GM12878 (cell line): Measurements from ENCODE around the gene RERE. TPM values are rescaled to one million over a fixed set of nuclear protein-coding genes. Genes with fewer than 3 reads are reported as not detected.

Source experiments
- ATF7 ChIP-seq: fragments of 450-650 bp; IDR thresholded peaks from 2 replicates; pipeline ENCODE4 v1.6.1; 2016; ENCODE audit warnings: low read depth, mild to moderate bottlenecking
- CBX5 ChIP-seq: sonication (generic); IDR thresholded peaks from 2 replicates; pipeline ENCODE4 v1.6.1; 2016; ENCODE audit warnings: low read depth, moderate library complexity, mild to moderate bottlenecking, inconsistent platforms
- CREM ChIP-seq: IDR thresholded peaks from 2 replicates; pipeline ENCODE4 v1.6.1; 2014; ENCODE audit warnings: antibody characterized with exemption, low read depth
- EP300 ChIP-seq, 2 experiments: fragments of 150-350 bp in 1 of 2; IDR thresholded peaks; 2 replicates each; pipeline ENCODE4 v1.6.1; 2011 to 2012; ENCODE audit warnings: low read depth in 2 of 2, low read length in 2 of 2, borderline replicate concordance in 1 of 2, improper control_type of control experiment in 1 of 2, inconsistent platforms in 1 of 2; ENCODE audit not compliant: control insufficient read depth in 1 of 2
- ETV6 ChIP-seq, 2 experiments: fragments of 450-650 bp in 1 of 2; IDR thresholded peaks in 1 of 2; conservative IDR thresholded peaks in 1 of 2; 2 replicates each; pipeline ENCODE4 v1.6.1; 2014; ENCODE audit warnings: antibody characterized with exemption in 1 of 2, borderline replicate concordance in 1 of 2, low read depth in 1 of 2, mild to moderate bottlenecking in 1 of 2, moderate library complexity in 1 of 2
- GABPA ChIP-seq: IDR thresholded peaks from 2 replicates; pipeline ENCODE4 v1.6.1; 2014; ENCODE audit warnings: antibody characterized with exemption, low read depth, mild to moderate bottlenecking, inconsistent platforms
- GATAD2B ChIP-seq: fragments of 450-650 bp; conservative IDR thresholded peaks from 2 replicates; pipeline ENCODE4 v1.6.1; 2017; ENCODE audit warnings: low read depth, mild to moderate bottlenecking, moderate library complexity
- IRF4 ChIP-seq: IDR thresholded peaks from 2 replicates; pipeline ENCODE4 v1.6.1; 2011; ENCODE audit warnings: low read depth, low read length
- MTA3 ChIP-seq: IDR thresholded peaks from 2 replicates; pipeline ENCODE4 v1.6.1; 2012; ENCODE audit warnings: low read length, inconsistent platforms, borderline replicate concordance
- NFXL1 ChIP-seq: fragments of 450-650 bp; IDR thresholded peaks from 2 replicates; pipeline ENCODE4 v1.6.1; 2017; ENCODE audit warnings: antibody characterized with exemption, mild to moderate bottlenecking, borderline replicate concordance
- RB1 ChIP-seq: fragments of 450-650 bp; formaldehyde crosslinking; IDR thresholded peaks from 2 replicates; pipeline ENCODE4 v1.6.1; 2017; ENCODE audit warnings: mild to moderate bottlenecking, borderline replicate concordance
- SRF ChIP-seq, 2 experiments: IDR thresholded peaks; 2 replicates each; pipeline ENCODE4 v1.6.1; 2011; ENCODE audit warnings: low read depth in 2 of 2, low read length in 2 of 2, mild to moderate bottlenecking in 1 of 2, moderate library complexity in 1 of 2
- TCF7 ChIP-seq: IDR thresholded peaks from 2 replicates; pipeline ENCODE4 v1.6.1; 2014; ENCODE audit warnings: antibody characterized with exemption, borderline replicate concordance
- ZBED1 ChIP-seq: IDR thresholded peaks from 2 replicates; pipeline ENCODE4 v1.6.1; 2016; ENCODE audit warnings: borderline replicate concordance
- polyA plus RNA-seq, 11 experiments: library from polyadenylated mRNA; depleted of rRNA in 4 of 11; unstranded in 6 of 11; stranded (reverse) in 5 of 11; fragments of >200 nt; fragmentation: Nextera tagmentation in 4 of 11; fragmentation: Illumina TruSeq in 1 of 11; extraction: Ambion mirVana in 4 of 11; extraction: Trizol in 1 of 11; gene quantifications; 1 replicate in 1 of 11; 2 replicates in 10 of 11; pipeline versions ENCODE4 v1.2.1 to v1.2.3, GENCODE V29; 2011 to 2016; ENCODE audit warnings: inconsistent platforms in 2 of 11, missing spikeins in 2 of 11, low read depth in 1 of 11
- total RNA-seq, 4 experiments: library from RNA; depleted of rRNA in 3 of 4; stranded (reverse); fragments of >200 nt in 3 of 4; fragmentation: Illumina TruSeq in 1 of 4; extraction: Trizol in 1 of 4; gene quantifications; 2 replicates each; pipeline versions ENCODE4 v1.2.1 to v1.2.3, GENCODE V29; 2013 to 2021
- TF ChIP-seq, protein P1 (sequence below): fragments of 450-650 bp; formaldehyde crosslinking; IDR thresholded peaks from 2 replicates; pipeline ENCODE4 v1.4.0; 2022; ENCODE audit warnings: mild to moderate bottlenecking, moderate library complexity
- TF ChIP-seq, protein P2 (sequence below): IDR thresholded peaks from 2 replicates; pipeline ENCODE4 v1.6.1; 2012; ENCODE audit warnings: low read depth, low read length, improper control_type of control experiment
- TF ChIP-seq, protein P3 (sequence below): IDR thresholded peaks from 2 replicates; pipeline ENCODE4 v1.6.1; 2012; ENCODE audit warnings: low read length, inconsistent platforms
- TF ChIP-seq, protein P4 (sequence below): fragments of 450-650 bp; IDR thresholded peaks from 2 replicates; pipeline ENCODE4 v1.6.1; 2016; ENCODE audit warnings: mild to moderate bottlenecking, moderate library complexity, borderline replicate concordance
- TF ChIP-seq, protein P5 (sequence below): IDR thresholded peaks from 2 replicates; pipeline ENCODE4 v1.6.1; 2011; ENCODE audit warnings: low read depth, mild to moderate bottlenecking, low read length, moderate library complexity, borderline replicate concordance; ENCODE audit errors: extremely low read depth

RERE gene
- total and polyA plus RNA-seq, 10 of the 15 experiments (the other 5 are each of a cell fraction or from before 2014, with no cell fraction given): 5.2 to 60.5 (median 20.2) TPM

DNA sequence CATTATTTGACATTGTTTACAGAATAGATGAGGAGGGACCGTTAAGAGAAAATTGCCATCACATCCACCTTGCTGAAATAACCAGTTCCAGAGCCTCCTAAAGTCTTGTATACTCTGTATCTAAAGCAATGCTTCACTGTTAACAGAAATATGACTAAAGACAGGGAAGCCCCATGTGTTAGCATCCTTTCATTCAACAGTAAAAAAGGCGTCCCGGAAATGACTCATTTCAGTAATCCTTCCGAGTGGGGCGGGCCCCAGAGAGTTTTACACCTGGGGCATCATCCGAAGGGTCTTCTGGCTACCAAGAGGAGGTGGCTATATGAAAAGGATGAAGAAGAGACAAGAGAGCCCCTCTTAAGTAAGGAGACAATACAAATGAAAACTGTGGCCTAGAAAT is 272.4 kb downstream of the RERE start (continued):
- TF ChIP-seq, protein P1, sequence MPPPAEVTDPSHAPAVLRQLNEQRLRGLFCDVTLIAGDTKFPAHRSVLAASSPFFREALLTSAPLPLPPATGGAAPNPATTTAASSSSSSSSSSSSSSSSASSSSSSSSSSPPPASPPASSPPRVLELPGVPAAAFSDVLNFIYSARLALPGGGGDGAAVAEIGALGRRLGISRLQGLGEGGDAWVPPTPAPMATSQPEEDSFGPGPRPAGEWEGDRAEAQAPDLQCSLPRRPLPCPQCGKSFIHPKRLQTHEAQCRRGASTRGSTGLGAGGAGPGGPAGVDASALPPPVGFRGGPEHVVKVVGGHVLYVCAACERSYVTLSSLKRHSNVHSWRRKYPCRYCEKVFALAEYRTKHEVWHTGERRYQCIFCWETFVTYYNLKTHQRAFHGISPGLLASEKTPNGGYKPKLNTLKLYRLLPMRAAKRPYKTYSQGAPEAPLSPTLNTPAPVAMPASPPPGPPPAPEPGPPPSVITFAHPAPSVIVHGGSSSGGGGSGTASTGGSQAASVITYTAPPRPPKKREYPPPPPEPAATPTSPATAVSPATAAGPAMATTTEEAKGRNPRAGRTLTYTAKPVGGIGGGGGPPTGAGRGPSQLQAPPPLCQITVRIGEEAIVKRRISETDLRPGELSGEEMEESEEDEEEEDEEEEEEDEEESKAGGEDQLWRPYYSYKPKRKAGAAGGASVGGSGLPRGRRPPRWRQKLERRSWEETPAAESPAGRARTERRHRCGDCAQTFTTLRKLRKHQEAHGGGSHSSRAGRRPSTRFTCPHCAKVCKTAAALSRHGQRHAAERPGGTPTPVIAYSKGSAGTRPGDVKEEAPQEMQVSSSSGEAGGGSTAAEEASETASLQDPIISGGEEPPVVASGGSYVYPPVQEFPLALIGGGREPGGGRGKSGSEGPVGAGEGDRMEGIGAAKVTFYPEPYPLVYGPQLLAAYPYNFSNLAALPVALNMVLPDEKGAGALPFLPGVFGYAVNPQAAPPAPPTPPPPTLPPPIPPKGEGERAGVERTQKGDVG (CRISPR knock-in tag): no peak
- TF ChIP-seq NFXL1: no peak
- TF ChIP-seq ATF7: no peak
- TF ChIP-seq RB1: no peak
- TF ChIP-seq, protein P2, sequence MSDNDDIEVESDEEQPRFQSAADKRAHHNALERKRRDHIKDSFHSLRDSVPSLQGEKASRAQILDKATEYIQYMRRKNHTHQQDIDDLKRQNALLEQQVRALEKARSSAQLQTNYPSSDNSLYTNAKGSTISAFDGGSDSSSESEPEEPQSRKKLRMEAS: no peak
- TF ChIP-seq EP300 (IDR thresholded peaks at IDR 0.05; ENCODE audit: borderline replicate concordance in 1 of 2, control insufficient read depth in 1 of 2, low read depth in 2 of 2, low read length in 2 of 2): no peak
- TF ChIP-seq IRF4: peak; percentile 56; the same call in 1 of the 2 replicates
- TF ChIP-seq MTA3: no peak
- 0 out of 4 replicates have a peak, but pooled peaks of 1 of the 2 experiments have one; percentile 53 for TF ChIP-seq SRF (IDR thresholded peaks at IDR 0.05; ENCODE audit: low read depth in 2 of 2, low read length in 2 of 2)
- no peak for TF ChIP-seq CBX5
- TF ChIP-seq ZBED1: no peak
- peak in 1 of 2 experiments; percentile 95; a peak in 2 of 4 replicates for TF ChIP-seq ETV6 (conservative IDR thresholded peaks at IDR 0.05 in 1 of 2, IDR thresholded peaks at IDR 0.05 in 1 of 2; ENCODE audit: borderline replicate concordance in 1 of 2, low read depth in 1 of 2)
- TF ChIP-seq, protein P3, sequence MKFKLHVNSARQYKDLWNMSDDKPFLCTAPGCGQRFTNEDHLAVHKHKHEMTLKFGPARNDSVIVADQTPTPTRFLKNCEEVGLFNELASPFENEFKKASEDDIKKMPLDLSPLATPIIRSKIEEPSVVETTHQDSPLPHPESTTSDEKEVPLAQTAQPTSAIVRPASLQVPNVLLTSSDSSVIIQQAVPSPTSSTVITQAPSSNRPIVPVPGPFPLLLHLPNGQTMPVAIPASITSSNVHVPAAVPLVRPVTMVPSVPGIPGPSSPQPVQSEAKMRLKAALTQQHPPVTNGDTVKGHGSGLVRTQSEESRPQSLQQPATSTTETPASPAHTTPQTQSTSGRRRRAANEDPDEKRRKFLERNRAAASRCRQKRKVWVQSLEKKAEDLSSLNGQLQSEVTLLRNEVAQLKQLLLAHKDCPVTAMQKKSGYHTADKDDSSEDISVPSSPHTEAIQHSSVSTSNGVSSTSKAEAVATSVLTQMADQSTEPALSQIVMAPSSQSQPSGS: no peak
- TF ChIP-seq TCF7: no peak
- TF ChIP-seq GABPA: no peak
- TF ChIP-seq GATAD2B: no peak
- TF ChIP-seq CREM: peak; percentile 39; the same call in 1 of the 2 replicates
- TF ChIP-seq, protein P4, sequence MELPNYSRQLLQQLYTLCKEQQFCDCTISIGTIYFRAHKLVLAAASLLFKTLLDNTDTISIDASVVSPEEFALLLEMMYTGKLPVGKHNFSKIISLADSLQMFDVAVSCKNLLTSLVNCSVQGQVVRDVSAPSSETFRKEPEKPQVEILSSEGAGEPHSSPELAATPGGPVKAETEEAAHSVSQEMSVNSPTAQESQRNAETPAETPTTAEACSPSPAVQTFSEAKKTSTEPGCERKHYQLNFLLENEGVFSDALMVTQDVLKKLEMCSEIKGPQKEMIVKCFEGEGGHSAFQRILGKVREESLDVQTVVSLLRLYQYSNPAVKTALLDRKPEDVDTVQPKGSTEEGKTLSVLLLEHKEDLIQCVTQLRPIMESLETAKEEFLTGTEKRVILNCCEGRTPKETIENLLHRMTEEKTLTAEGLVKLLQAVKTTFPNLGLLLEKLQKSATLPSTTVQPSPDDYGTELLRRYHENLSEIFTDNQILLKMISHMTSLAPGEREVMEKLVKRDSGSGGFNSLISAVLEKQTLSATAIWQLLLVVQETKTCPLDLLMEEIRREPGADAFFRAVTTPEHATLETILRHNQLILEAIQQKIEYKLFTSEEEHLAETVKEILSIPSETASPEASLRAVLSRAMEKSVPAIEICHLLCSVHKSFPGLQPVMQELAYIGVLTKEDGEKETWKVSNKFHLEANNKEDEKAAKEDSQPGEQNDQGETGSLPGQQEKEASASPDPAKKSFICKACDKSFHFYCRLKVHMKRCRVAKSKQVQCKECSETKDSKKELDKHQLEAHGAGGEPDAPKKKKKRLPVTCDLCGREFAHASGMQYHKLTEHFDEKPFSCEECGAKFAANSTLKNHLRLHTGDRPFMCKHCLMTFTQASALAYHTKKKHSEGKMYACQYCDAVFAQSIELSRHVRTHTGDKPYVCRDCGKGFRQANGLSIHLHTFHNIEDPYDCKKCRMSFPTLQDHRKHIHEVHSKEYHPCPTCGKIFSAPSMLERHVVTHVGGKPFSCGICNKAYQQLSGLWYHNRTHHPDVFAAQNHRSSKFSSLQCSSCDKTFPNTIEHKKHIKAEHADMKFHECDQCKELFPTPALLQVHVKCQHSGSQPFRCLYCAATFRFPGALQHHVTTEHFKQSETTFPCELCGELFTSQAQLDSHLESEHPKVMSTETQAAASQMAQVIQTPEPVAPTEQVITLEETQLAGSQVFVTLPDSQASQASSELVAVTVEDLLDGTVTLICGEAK: no peak
- TF ChIP-seq, protein P5, sequence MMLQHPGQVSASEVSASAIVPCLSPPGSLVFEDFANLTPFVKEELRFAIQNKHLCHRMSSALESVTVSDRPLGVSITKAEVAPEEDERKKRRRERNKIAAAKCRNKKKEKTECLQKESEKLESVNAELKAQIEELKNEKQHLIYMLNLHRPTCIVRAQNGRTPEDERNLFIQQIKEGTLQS: no peak
